Psoas muscle (tissue), 8 donors: ENCODE data around the gene GMPR. TPM values are rescaled to one million over a fixed set of nuclear protein-coding genes. Genes with fewer than 3 reads are reported as not detected.

Experiments used
- ATAC-seq, 4 donors: fragments of 200-7000 bp; cut with Tn5 transposase; one replicate each; pipeline ENCODE4 v1.9.1; 2020; ENCODE audit warnings: moderate library complexity in 3 of 4, mild to moderate bottlenecking in 2 of 4
- DNase-seq, 2 donors: peaks; one replicate each; pipeline ENCODE4 v3.0.0-alpha.2; 2020
- H3K27ac ChIP-seq: fragments of 200-600 bp; one replicate; pipeline ENCODE4 v1.8.0; 2022
- H3K27me3 ChIP-seq, 3 donors: fragments of 200-600 bp in 1 of 3; one replicate each; pipeline versions ENCODE4 v1.6.1 to v1.8.0; 2013 to 2022; ENCODE audit warnings: low read length in 2 of 3, mild to moderate bottlenecking in 2 of 3, moderate library complexity in 1 of 3; ENCODE audit not compliant: insufficient read depth in 3 of 3
- H3K36me3 ChIP-seq, 2 donors: fragments of 200-600 bp in 1 of 2; one replicate each; pipeline versions ENCODE4 v1.6.1 to v1.8.0; 2013 to 2022; ENCODE audit warnings: low read depth in 1 of 2, mild to moderate bottlenecking in 1 of 2, moderate library complexity in 1 of 2; ENCODE audit not compliant: insufficient read depth in 1 of 2
- H3K4me1 ChIP-seq: fragments of 200-600 bp; one replicate; pipeline ENCODE4 v1.8.0; 2022
- H3K4me3 ChIP-seq: fragments of 200-600 bp; one replicate; pipeline ENCODE4 v1.8.0; 2022; ENCODE audit warnings: mild to moderate bottlenecking
- H3K9me3 ChIP-seq: fragments of 200-600 bp; one replicate; pipeline ENCODE4 v1.8.0; 2022
- WGBS, 3 donors: extraction: QIAGEN DNeasy Blood & Tissue Kit; methylation state at CpG; one replicate each; pipeline versions ENCODE4 v1.1.6 to v1.1.7; 2013; 5-methylcytosine and 5-hydroxymethylcytosine counted together
- intact Hi-C, 2 donors: fragments of 100-400 bp; cut with DNase I; formaldehyde crosslinking; loops; one replicate each; pipeline versions ENCODE4 v1.11.0 to v1.14.2; 2022
- polyA plus RNA-seq, 3 donors: library from polyadenylated mRNA; stranded (reverse); fragments of 200-250 nt; gene quantifications; one replicate each; pipeline ENCODE4 v1.2.3, GENCODE V29; 2013
- total RNA-seq, 4 donors: library from RNA; stranded (reverse); fragmentation: NEBNext Ultra II Directional in 2 of 4; extraction: Animal tissue kit (Norgen Biotek cat#: 25700) in 2 of 4; gene quantifications; one replicate each; pipeline versions ENCODE4 v1.2.1 to v1.2.4, GENCODE V29; 2021 to 2023
- TF ChIP-seq, protein P1 (sequence below): fragments of 200-600 bp; IDR thresholded peaks from one replicate; pipeline ENCODE4 v1.8.0; 2022; ENCODE audit warnings: antibody characterized with exemption
- donor health status: healthy with polysubstance abuse.
- donor health status: DM: no; HTN: no; CAD: no; lungs with moderate emphysema.
- donor health status: Bipolar disorder and iron deficiency.
- donor health status: healthy.
- donor health status: DM: yes; HTN: yes; CAD: no.
- donor health status: DM: no; HTN: no; CAD: no.
- donor health status: DM: no; HTN: no; CAD: no.
- donor health status: DM: yes; HTN: yes; CAD: no.

Gene GMPR
- total and polyA plus RNA-seq, 7 donors, result 26.6 to 286 (median 230) TPM

DNA sequence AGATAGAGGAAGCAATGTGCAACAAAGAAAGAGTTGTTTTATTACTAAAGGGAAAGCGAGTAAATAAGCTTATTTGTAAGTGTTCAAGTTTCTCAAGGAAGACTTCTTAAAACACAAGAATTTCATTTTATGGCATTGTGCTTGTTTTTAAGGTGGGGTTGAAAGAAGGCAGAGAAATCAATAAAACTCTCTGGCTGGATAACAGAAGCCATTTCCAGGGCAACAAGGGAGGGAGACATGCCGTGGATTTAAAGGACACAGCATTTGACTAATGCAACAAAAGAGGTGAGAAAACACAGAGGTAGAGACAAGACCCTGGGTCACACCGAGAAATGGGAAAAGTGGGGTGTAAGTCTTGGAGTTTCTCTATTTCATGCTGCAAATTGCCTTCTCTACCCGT, 28.8 kb upstream of the GMPR start:
- WGBS, 3 donors, result 67 to 74% (median 73%) methylated on average over 4 of the region's 4 CpGs
- TF ChIP-seq, protein P1, sequence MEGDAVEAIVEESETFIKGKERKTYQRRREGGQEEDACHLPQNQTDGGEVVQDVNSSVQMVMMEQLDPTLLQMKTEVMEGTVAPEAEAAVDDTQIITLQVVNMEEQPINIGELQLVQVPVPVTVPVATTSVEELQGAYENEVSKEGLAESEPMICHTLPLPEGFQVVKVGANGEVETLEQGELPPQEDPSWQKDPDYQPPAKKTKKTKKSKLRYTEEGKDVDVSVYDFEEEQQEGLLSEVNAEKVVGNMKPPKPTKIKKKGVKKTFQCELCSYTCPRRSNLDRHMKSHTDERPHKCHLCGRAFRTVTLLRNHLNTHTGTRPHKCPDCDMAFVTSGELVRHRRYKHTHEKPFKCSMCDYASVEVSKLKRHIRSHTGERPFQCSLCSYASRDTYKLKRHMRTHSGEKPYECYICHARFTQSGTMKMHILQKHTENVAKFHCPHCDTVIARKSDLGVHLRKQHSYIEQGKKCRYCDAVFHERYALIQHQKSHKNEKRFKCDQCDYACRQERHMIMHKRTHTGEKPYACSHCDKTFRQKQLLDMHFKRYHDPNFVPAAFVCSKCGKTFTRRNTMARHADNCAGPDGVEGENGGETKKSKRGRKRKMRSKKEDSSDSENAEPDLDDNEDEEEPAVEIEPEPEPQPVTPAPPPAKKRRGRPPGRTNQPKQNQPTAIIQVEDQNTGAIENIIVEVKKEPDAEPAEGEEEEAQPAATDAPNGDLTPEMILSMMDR, result no peak
- Histone ChIP-seq H3K4me3 (no peak overlapping the region), H3K27me3 (no peaks in the 10 kb centered on the region), H3K9me3 (no peaks in the 10 kb centered on the region), H3K4me1 (peaks cover 9% of the 10 kb centered on the region), H3K27ac (no peak overlapping the region), H3K36me3 (no peaks in the 10 kb centered on the region)
- intact Hi-C loops, result loop anchor here in 1 of 2 donors (5.0 kb wide), 1 partner anchor 517 kb away; no protein-coding TSS in a partner anchor
- ATAC-seq, result no peak
- DNase-seq, result no peak

DNA sequence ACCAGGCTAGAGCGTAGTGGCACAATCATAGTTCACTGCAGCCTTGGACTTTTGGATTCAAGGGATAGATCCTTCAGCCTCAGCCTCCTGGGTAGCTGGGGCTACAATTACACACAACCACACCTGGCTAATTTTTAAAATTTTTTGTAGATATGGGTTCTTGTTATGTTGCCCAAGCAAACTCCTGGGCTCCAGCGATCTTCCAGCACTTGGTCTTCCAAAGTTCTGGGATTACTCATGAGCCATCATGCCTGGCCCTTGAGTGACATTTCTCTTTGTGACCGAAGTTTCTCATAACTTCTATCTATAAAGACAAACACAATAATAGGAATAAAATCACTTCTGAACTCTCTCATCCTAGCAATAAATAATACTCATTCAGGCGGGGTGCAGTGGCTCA, 26.1 kb upstream of the GMPR start:
- H3K36me3 ChIP-seq, result no peaks in the 10 kb centered on the region
- H3K9me3 ChIP-seq, result no peaks in the 10 kb centered on the region
- no peak overlapping the region for H3K27ac ChIP-seq
- H3K4me3 ChIP-seq, result no peak overlapping the region
- WGBS, 3 donors, result 95 to 97% (median 96%) methylated on average over 4 of the region's 4 CpGs
- DNase-seq (no peak), ATAC-seq (no peak)
- intact Hi-C loops, result no loop called here
- H3K4me1 ChIP-seq, result no peaks in the 10 kb centered on the region
- TF ChIP-seq, protein P1, result no peak
- no peaks in the 10 kb centered on the region for H3K27me3 ChIP-seq

DNA sequence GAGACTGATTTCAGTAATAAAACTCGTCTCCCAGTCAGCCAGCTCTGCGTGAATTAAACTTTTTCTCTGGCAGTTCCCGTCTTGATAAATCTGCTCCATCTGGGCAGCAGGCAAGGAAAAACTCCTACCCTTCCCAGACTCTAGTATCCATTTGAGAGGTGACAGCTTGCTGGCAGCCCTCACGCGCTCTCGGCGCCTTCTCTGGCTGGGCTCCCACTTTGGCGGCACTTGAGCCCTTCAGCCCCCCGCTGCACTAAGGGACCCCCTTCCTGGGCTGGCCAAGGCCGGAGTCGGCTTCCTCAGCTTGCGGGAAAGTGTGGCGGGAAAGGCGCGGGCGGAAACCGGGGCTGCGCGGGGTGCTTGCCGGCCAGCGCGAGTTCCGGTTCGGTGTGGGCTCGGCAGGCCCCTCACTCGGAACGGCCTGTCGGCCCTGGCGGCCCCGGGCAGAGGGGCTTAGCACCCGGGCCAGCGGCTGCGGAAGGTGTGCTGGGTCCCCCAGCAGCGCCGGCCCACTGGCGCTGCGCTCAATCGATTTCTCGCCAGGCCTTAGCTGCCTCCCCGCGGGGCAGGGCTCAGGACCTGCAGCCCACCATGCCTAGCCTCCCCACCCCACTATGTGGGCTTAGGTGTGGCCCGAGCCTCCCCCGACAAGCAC, 21.8 kb upstream of the GMPR start:
- DNase-seq (no peak), ATAC-seq (peak in 3 of 4 donors; percentile 41 to 52 (median 43))
- no peaks in the 10 kb centered on the region for H3K9me3 ChIP-seq
- H3K4me3 ChIP-seq, result peak overlapping the region; percentile 59
- intact Hi-C loops, result no loop called here
- H3K27ac ChIP-seq, result no peak overlapping the region
- TF ChIP-seq, protein P1, result no peak
- WGBS, 3 donors, result 34 to 39% (median 38%) methylated on average over 15 to 43 of the region's 43 CpGs
- H3K27me3 ChIP-seq, result no peaks in the 10 kb centered on the region
- no peaks in the 10 kb centered on the region for H3K4me1 ChIP-seq
- no peaks in the 10 kb centered on the region for H3K36me3 ChIP-seq

DNA sequence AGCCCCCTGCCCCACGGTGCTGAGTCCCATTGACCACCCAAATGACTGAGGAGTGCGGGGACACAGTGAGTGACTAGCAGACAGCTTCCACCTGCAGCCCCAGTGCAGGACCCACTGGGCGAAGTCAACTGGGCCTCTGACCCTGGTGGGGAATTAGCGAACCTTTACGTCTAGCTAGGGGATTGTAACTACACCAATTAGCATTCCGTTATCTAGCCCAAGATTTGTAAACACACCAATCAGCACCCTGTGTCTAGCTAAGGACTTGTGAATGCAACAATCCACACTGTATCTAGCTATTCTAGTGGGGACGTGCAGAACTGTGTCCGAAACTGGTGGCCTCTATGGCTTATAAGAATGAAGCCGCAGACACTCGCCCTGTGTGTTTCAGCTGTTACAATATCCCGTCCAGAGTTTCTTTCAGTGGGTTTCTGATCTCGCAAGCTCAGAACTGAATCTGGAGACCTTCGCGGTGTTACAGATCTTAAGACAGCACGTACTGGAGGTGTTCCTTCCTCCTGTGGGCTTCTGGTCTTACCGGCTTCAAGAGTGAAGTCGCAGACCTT, 21.1 kb upstream of the GMPR start:
- WGBS, 3 donors, result 94 to 97% (median 95%) methylated on average over 17 of the region's 17 CpGs
- intact Hi-C loops, result no loop called here
- H3K4me3 ChIP-seq, result no peak overlapping the region
- no peaks in the 10 kb centered on the region for H3K9me3 ChIP-seq
- no peaks in the 10 kb centered on the region for H3K36me3 ChIP-seq
- TF ChIP-seq, protein P1, result no peak
- no peak overlapping the region for H3K27ac ChIP-seq
- ATAC-seq (peak in 1 of 4 donors; percentile 9), DNase-seq (no peak)
- no peaks in the 10 kb centered on the region for H3K4me1 ChIP-seq
- no peaks in the 10 kb centered on the region for H3K27me3 ChIP-seq

DNA sequence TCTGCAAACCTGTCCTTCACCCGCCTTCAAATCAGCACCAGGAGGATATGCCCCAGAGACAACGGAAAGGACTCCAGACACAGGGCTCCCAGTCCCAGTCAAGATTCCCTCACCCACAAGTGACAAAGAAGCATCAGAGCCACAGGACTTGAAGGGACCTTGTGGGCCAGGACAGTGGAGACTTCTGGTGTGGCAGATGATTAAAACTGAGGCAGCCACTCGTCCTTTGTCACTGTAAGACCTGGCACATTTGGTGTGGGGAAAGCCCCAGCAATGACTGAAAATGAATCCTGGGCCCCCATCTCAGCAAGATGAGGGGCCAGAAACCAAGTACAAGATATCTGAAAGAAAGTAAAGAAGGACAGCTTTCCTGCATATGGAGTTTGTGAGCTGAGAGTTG, 15.6 kb upstream of the GMPR start:
- intact Hi-C loops, result no loop called here
- TF ChIP-seq, protein P1, result no peak
- H3K27me3 ChIP-seq, result no peaks in the 10 kb centered on the region
- no peaks in the 10 kb centered on the region for H3K4me1 ChIP-seq
- no peaks in the 10 kb centered on the region for H3K36me3 ChIP-seq
- 88 to 94% (median 88%) methylated on average over 3 of the region's 3 CpGs for WGBS, 3 donors
- no peak overlapping the region for H3K27ac ChIP-seq
- ATAC-seq (no peak), DNase-seq (no peak)
- H3K4me3 ChIP-seq, result no peak overlapping the region
- H3K9me3 ChIP-seq, result no peaks in the 10 kb centered on the region
